ENCODE results near the gene HBE1. TPM values are rescaled to one million over a fixed set of nuclear protein-coding genes. Genes with fewer than 3 reads are reported as not detected.

The HBE1 gene
- total and polyA plus RNA-seq, 2 donors (not counting 1 experiment from before 2014, with no cell fraction given): not detected

GRCh38 chr11:5235364-5236095 lies 34.2 kb downstream of the HBE1 start:
- H3K4me3 ChIP-seq (ENCODE audit: control extremely low read depth in 1 of 5, extremely low read depth in 1 of 5, insufficient read depth in 1 of 5, low read depth in 2 of 5, low read length in 4 of 5): no peak overlapping the region
- H2AFZ ChIP-seq (ENCODE audit: insufficient read depth, low read depth, low read length, poor library complexity, severe bottlenecking): no peak overlapping the region
- H3K27ac ChIP-seq (ENCODE audit: low read length in 2 of 2): no peak overlapping the region
- Mint-ChIP-seq H3K9me3 (ENCODE audit: insufficient read depth) (no peaks in the 10 kb centered on the region), H3K27ac (no peak overlapping the region), H3K4me1 (peaks cover 6% of the 10 kb centered on the region), H3K4me3 (no peak overlapping the region), H3K27me3 (peaks cover 6% of the 10 kb centered on the region)
- no peaks in the 10 kb centered on the region for H3K36me3 ChIP-seq (replicated peaks in 1 of 2; ENCODE audit: control extremely low read depth in 1 of 2, control insufficient read depth in 1 of 2, extremely low read depth in 1 of 2, insufficient read depth in 2 of 2, low read length in 1 of 2)
- intact Hi-C loops (cut with micrococcal nuclease): no loop called here
- H3K9me3 ChIP-seq (ENCODE audit: control extremely low read depth in 1 of 3, control insufficient read depth in 2 of 3, insufficient read depth in 1 of 3, low read length in 2 of 3): no peaks in the 10 kb centered on the region
- TF ChIP-seq CTCF (IDR thresholded peaks at IDR 0.05) (peak; percentile 27), EZH2 (IDR thresholded peaks at IDR 0.05; ENCODE audit: borderline replicate concordance, insufficient read depth, low read depth, low read length, poor library complexity, severe bottlenecking) (no peak)
- H3K4me1 ChIP-seq (ENCODE audit: control insufficient read depth in 2 of 2, insufficient read depth in 2 of 2, low read length in 2 of 2): no peaks in the 10 kb centered on the region
- no peaks in the 10 kb centered on the region for H3K79me2 ChIP-seq (ENCODE audit: control insufficient read depth, insufficient read depth, low read length)
- POLR2A ChIA-PET: no interaction called here
- H4K20me1 ChIP-seq (ENCODE audit: control insufficient read depth, insufficient read depth, low read length, poor library complexity, severe bottlenecking): no peaks in the 10 kb centered on the region
- 71% methylated on average over 1 of the region's 5 CpGs for WGBS (ENCODE audit: insufficient coverage)
- H3K4me2 ChIP-seq (replicated peaks; ENCODE audit: low read depth, low read length, poor library complexity, severe bottlenecking): no peak overlapping the region
- ATAC-seq (ENCODE audit: low read depth) (no peak), DNase-seq (no peak)
- H3K27me3 ChIP-seq (replicated peaks in 1 of 4; ENCODE audit: control extremely low read depth in 1 of 4, control insufficient read depth in 3 of 4, insufficient read depth in 4 of 4, low read length in 3 of 4): no peaks in the 10 kb centered on the region
- no peak overlapping the region for H3K9ac ChIP-seq (ENCODE audit: low read length)
- CTCF ChIA-PET: no interaction called here

GRCh38 chr11:5234381-5234834 lies 35.3 kb downstream of the HBE1 start, which contains the start of gene HBD:
HBD (minus strand) TSS chr11:5234483; CDS start chr11:5234433, 50 bp downstream.
- H3K4me2 ChIP-seq (replicated peaks; ENCODE audit: low read depth, low read length, poor library complexity, severe bottlenecking): no peak within 1 kb of the TSS
- H3K4me1 ChIP-seq (ENCODE audit: control insufficient read depth in 2 of 2, insufficient read depth in 2 of 2, low read length in 2 of 2): no peaks in the 10 kb centered on the region
- H3K27me3 Mint-ChIP-seq: peaks cover 6% of the 10 kb centered on the region
- no peak within 1 kb of the TSS for H2AFZ ChIP-seq (ENCODE audit: insufficient read depth, low read depth, low read length, poor library complexity, severe bottlenecking)
- CTCF ChIA-PET: no interaction called here
- no peaks in the 10 kb centered on the region for H3K27me3 ChIP-seq (replicated peaks in 1 of 4; ENCODE audit: control extremely low read depth in 1 of 4, control insufficient read depth in 3 of 4, insufficient read depth in 4 of 4, low read length in 3 of 4)
- H3K4me3 ChIP-seq (ENCODE audit: control extremely low read depth in 1 of 5, extremely low read depth in 1 of 5, insufficient read depth in 1 of 5, low read depth in 2 of 5, low read length in 4 of 5): no peak within 1 kb of the TSS
- WGBS (ENCODE audit: insufficient coverage): no CpG with 5 or more reads among the region's 2 CpGs
- no peak within 1 kb of the TSS for H3K27ac ChIP-seq (ENCODE audit: low read length in 2 of 2)
- H3K79me2 ChIP-seq (ENCODE audit: control insufficient read depth, insufficient read depth, low read length): no peaks in the 10 kb centered on the region
- H4K20me1 ChIP-seq (ENCODE audit: control insufficient read depth, insufficient read depth, low read length, poor library complexity, severe bottlenecking): no peaks in the 10 kb centered on the region
- TF ChIP-seq CTCF (IDR thresholded peaks at IDR 0.05): no peak
- no peak for TF ChIP-seq EZH2 (IDR thresholded peaks at IDR 0.05; ENCODE audit: borderline replicate concordance, insufficient read depth, low read depth, low read length, poor library complexity, severe bottlenecking)
- H3K9ac ChIP-seq (ENCODE audit: low read length): no peak within 1 kb of the TSS
- no peak within 1 kb of the TSS for H3K27ac Mint-ChIP-seq
- ATAC-seq (ENCODE audit: low read depth) (no peak), DNase-seq (no peak)
- intact Hi-C loops (cut with micrococcal nuclease): no loop called here
- POLR2A ChIA-PET: no interaction called here
- H3K4me3 Mint-ChIP-seq: no peak within 1 kb of the TSS
- no peaks in the 10 kb centered on the region for H3K9me3 ChIP-seq (ENCODE audit: control extremely low read depth in 1 of 3, control insufficient read depth in 2 of 3, insufficient read depth in 1 of 3, low read length in 2 of 3)
- no peaks in the 10 kb centered on the region for H3K9me3 Mint-ChIP-seq (ENCODE audit: insufficient read depth)
- peaks cover 6% of the 10 kb centered on the region for H3K4me1 Mint-ChIP-seq
- H3K36me3 ChIP-seq (replicated peaks in 1 of 2; ENCODE audit: control extremely low read depth in 1 of 2, control insufficient read depth in 1 of 2, extremely low read depth in 1 of 2, insufficient read depth in 2 of 2, low read length in 1 of 2): no peaks in the 10 kb centered on the region

All from B cell (primary cell).